RPMI7951 (cell line): Measurements from ENCODE around the gene CEP83. TPM values are rescaled to one million over a fixed set of nuclear protein-coding genes. Genes with fewer than 3 reads are reported as not detected.
A peak's percentile ranks its signal among the peaks of the same experiment; 100 is the strongest.

Source experiments
- DNase-seq: peaks from one replicate; pipeline ENCODE4 v3.0.0-alpha.2; 2012; ENCODE audit warnings: low read depth
- total RNA-seq: library from RNA; depleted of rRNA; stranded (reverse); fragments of >200 nt; shearing (Covaris generic); gene quantifications from 2 replicates; pipeline ENCODE4 v1.2.3, GENCODE V29; 2014

CEP83 gene
- total RNA-seq, 1 experiment from 2014 or later = 11.7 TPM

- no peak for DNase-seq
Measured at GRCh38 chr12:94305130-94305957, 154.3 kb downstream of the CEP83 start.

GRCh38 chr12:94304566-94305061 is 155.1 kb downstream of the CEP83 start:
- no peak for DNase-seq

GRCh38 chr12:94304012-94304411 is 155.7 kb downstream of the CEP83 start:
- no peak for DNase-seq

GRCh38 chr12:94299846-94300245 is 159.8 kb downstream of the CEP83 start:
- no peak for DNase-seq

GRCh38 chr12:94297876-94298505 is 161.7 kb downstream of the CEP83 start:
- no peak for DNase-seq

- DNase-seq = no peak
Measured at GRCh38 chr12:94297096-94297699, 162.5 kb downstream of the CEP83 start.

GRCh38 chr12:94290353-94290752 is 169.3 kb downstream of the CEP83 start:
- DNase-seq = no peak

- peak; percentile 73 for DNase-seq
Measured at GRCh38 chr12:94289461-94290312, 170.0 kb downstream of the CEP83 start.

- DNase-seq = no peak
Measured at GRCh38 chr12:94287245-94287628, 172.4 kb downstream of the CEP83 start.

- no peak for DNase-seq
Measured at GRCh38 chr12:94286583-94287244, 173.0 kb downstream of the CEP83 start.

GRCh38 chr12:94285943-94286582 is 173.6 kb downstream of the CEP83 start:
- DNase-seq = no peak

GRCh38 chr12:94284859-94285258 is 174.8 kb downstream of the CEP83 start:
- peak; percentile 13 for DNase-seq

GRCh38 chr12:94284046-94284445 is 175.6 kb downstream of the CEP83 start:
- peak; percentile 76 for DNase-seq

GRCh38 chr12:94282675-94283074 is 177.0 kb downstream of the CEP83 start:
- DNase-seq = no peak

GRCh38 chr12:94280063-94280462 is 179.6 kb downstream of the CEP83 start:
- no peak for DNase-seq

GRCh38 chr12:94277426-94278000 is 182.2 kb downstream of the CEP83 start:
- peak; percentile 56 for DNase-seq

- DNase-seq = no peak
Measured at GRCh38 chr12:94276725-94277124, 182.9 kb downstream of the CEP83 start.

GRCh38 chr12:94273272-94273671 is 186.4 kb downstream of the CEP83 start:
- DNase-seq = no peak

GRCh38 chr12:94272280-94272679 is 187.4 kb downstream of the CEP83 start:
- no peak for DNase-seq

GRCh38 chr12:94271351-94271750 is 188.3 kb downstream of the CEP83 start:
- no peak for DNase-seq
